Stimulated activated CD4-positive, alpha-beta T cell treated with anti-CD3 and anti-CD28 coated beads, TNF-alpha, amount 100 ng/mL, for 24 hours (primary cell): ENCODE results near the gene CHST11.
"Not testable (repeated sequence)": the region's sequence is repeated elsewhere in the genome, so short reads cannot be mapped to it uniquely, and the experiment has no call there.

Experiments used
- DNase-seq, 3 experiments: peaks; one replicate each; pipeline ENCODE4 v3.0.0-alpha.2; 2020; ENCODE audit warnings: low read depth in 3 of 3

The CHST11 gene

DNA sequence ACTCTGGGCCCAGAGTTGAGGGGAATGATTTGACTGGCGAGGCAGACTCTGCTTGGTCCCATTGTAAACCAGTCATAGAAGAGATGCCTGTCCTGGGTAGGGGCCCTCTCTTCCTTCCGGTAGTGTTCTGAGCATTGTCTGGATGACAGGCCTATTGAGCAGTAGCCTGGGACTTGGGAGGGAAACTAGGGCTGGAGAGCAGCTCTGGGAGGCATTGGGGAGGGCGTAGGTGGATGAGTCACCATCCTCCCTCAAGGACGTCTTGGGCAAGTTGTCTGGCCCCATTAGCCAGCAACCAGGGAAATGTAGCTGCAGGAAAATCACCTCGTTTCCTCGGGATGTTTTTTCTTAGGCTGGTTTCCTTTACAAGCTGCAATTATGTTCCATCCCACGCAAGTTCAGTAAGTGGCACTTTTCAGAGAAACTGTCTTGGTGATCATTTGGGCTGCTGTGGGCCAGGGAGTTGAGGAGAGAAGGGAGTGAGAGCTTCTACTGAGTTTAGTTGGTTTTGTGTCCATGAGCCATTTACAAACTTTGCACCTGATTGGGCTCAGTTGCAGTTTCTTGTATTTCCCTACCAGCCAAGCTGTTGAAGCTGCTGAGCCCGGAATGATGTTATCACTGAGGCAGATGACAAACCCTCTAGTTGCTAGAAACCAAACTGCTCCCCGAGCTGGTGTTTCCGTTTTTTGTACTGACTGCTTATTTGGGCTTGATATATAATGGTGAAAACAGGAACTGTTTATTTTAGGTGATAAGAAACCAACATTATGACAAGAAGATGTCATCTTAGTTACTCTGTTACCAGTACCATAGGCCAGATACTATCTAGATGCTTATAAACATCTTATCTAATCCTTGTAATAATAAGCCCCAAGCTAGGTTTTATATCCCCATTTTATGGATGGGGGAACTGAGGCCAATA is 147.6 kb downstream of the CHST11 start:
- DNase-seq, result peak in 2 of 3 experiments; percentile 4 to 46

DNA sequence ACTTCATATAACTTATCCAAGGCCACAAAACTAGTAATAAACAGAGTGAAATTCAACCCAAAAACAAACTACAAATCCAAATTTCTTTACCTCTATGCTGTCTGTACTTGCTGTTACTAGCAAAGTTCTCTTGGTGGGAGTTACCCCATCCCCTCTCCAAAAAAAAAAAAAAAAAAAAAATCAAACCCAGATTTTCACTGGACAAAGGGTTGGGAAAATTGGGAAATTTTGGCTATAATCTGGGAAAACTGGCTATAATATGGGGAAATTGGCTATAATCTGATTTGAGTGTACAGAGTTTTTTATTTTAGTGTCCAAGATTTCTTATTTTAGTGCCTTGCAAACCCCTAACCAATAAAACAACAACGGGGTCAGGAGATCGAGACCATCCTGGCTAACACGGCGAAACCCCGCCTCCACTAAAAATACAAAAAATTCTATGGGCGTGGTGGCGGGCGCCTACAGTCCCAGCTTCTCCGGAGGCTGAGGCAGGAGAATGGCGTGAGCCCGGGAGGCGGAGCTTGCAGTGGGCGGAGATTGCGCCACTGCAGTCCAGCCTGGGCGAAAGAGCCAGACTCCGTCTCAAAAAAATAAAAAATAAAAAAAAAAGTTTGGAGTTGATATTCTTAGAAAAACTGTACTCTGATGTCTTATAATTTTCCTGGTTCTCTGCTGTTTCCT is 148.4 kb downstream of the CHST11 start:
- DNase-seq, result no peak

DNA sequence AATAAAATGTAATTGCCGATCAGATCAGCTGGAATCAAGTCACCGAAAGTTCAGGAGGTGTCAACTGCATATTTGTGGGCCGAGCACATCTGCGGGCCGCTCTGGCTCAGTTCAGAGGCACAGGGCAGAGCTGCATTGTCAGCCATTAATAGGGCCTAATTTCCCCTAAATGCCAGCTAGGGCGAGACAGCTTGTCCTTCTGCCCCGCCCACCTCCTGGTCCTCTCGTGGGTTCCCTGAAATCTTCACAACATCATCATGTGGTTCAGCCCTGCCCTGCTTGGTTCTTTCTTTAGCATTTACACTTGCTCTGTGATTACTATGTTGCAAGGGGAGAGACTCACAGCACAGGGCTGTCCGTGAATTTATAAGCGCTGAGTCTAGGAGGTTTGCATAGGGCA is 148.9 kb downstream of the CHST11 start:
- DNase-seq, result no peak

DNA sequence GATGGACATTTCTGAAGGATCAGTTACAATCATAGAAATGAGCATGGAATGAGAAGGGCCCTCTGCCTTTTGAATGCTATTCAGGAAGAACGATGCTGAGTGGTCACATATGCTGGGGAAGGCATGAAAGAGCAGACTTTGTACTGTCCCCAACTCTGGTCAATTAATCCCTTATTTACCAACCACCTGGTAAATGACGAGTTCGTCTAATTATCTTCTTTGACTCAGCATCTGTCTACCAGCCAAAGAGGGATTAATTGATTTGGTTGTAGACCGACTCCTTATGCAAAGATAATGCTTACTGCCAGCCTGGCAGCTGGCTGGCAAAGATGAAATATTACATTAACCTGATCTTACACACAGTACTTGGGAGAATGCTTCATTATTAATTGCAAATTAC is 152.2 kb downstream of the CHST11 start:
- no peak for DNase-seq

DNA sequence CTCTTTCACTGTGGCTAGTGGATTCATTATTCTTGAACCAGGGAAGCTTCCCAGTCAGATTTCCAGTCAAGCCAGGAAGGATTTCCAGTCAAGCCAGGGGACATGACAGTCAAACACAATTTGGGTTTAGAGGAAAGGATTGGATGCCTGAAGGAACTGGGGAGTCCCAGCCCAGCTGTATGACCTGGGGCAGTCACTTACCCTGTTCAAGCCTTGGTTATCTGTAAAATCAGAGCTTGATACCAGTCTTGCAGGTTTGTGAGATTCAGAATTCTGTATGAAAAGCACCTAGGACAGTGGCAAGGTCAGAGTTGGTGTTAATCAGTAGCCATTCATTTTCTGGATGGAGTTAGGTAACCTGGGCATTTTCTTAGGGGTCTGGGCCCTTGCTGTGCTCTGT is 152.7 kb downstream of the CHST11 start:
- DNase-seq, result no peak

DNA sequence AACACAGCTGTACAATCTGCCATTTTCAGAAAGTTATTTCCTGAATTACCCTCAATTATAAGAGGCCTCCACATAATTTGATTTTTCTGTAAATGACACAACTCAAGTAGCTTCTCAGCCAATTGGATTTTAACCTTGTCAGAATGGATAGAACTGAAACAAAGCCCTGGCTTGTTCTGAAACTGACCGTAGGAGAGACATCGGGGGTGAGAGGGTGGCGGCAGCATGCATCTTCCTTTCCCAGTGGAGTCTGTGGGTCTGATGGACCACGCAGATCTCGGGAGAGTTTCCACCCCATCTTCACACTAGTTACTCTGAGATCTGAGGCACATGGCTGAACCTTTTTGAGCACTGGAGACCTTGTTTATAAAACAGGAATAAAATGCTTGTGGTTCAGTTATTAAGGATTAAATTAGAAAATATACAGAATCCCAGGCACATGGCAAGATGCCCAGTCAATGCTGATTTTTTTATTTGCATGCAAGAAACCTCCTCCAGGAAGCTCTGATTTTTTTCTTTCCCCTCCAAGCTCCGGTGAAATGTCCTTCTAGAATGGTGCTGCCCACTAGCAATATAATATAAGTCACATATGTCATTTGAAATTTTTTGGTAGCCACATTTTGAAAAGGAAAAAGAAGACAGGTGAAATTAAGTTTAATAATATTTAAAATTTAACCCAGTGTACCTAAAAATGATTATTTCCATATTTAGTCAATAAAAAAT is 153.9 kb downstream of the CHST11 start:
- DNase-seq, result no peak

DNA sequence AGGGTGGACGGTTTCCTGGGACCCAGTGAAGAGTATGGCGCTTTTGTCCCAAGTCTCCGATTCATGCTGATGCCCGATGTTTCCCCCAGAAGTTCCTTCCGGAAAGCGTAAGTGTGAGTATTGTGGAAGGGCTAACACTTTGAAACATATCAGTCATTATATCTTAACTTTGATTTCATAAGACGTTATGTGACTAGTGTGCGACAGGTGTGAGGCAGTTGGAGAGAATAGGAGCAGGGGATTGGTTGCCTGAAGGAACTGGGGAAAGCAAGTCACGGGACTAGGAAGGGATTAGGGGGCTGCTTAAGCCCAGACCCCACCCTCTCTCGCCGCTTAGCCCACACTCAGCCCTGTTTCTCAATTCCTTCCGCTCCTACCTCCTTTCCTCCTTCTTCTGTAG is 154.9 kb downstream of the CHST11 start:
- DNase-seq, result no peak

DNA sequence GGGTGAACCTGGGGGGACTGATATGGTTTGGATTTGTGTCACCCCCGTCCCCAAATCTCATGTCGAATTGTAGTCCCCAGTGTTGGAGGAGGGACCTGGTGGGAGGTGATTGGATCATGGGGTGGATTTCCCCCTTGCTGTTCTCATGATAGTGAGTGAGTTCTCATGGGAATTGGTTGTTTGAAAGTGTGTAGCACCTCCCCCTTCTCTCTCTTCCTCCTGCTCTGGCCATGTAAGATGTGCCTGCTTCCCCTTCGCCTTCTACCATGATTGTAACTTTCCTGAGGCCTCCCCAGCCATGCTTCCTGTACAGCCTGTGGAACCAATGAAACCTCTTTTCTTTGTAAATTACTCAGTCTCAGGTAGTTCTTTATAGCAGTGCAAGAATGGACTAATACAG is 156.6 kb downstream of the CHST11 start:
- not testable (repeated sequence) for DNase-seq

DNA sequence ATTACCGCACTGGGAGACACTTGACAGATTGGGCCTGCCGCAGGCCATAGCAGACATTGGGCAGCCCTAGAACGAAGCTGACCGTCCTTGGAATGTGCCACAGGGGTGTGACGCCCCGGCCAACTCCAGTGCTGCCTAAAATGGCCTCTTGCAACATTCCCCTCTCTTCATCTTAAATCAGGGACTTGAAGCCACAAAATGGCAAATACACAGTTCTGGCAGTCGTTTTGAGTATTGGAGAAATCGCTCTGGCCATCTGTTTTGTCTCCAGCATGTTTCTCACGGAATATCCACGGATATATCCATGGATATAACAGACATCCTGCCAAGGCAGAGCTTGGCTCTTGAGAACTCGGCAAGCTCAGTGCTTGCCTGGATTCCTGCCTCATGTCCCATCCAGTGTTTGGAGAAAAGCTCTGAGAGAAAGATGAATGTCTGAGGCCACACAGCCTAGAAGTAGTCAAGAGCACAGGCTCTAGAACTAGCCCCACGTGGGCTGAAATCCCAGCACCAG is 158.4 kb downstream of the CHST11 start:
- no peak for DNase-seq

DNA sequence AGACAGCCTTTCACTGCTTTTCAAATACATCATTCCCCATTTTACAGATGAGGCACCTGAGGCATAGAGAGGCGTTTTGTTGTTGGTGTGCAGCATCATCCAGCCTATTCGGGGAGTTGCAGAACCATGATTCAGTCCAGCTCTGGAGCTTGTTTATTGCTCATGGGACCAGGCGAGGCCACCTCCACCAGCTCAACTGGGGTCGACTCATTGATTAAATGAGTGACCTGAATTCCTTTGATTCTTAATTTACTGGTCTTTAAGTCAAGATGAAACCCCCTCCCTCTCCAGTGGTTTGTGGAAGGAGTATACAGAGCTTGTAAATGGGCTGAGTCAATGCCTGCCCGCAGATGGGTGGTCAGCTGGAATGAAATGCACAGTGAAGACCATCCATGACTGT is 161.9 kb downstream of the CHST11 start:
- no peak for DNase-seq

DNA sequence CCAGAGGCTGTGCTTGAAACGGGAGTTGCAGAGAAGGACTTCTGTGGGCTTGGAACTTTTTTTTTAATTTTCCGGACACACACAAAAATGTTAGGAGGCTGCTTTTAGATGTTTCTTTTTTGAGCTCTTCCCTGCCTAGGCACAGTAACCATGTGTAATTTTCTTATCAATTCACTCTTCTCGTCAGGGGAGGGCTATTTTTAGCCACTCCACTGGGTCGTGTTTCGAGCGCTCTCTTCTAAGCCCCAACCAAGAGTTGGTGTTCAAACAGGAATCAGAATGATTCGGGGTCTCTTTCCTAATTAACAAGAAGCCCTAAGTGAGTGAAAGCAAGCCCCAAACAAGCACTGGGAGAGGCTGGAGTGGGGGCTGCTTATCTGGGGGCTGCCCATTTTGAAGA is 162.6 kb downstream of the CHST11 start:
- no peak for DNase-seq

DNA sequence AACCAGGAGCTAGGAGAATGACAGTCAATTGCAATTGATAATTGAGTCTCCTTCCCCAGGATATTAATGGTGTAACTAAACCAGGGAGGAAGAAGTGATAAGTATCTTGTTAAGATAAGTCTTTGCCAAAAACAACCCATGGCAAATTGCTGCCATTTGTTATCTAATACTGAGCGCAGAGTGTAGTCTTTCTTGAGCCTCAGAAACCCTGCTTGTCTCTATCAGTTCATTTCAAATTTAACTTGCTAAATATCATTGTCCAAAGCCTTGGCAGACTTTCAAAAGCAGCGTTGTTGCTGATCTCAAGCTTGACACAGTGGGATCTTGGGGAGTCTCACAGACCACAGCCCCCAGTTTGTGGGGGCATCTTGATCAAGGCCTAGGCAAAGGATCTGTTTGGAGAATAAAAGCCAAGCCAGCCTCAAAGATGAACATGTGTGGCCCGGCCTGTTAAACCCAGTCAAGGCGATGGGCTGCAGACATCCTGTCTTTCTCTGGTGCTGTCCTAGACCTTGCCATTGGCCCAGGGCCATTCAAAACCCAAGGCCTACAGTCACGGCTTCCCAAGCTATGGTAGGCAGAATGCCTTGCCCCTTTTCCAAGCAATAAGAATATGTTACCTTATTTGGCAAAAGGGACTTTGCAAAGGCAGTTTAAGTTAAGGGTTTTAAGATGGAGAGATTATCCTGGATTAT is 164.2 kb downstream of the CHST11 start:
- DNase-seq, result no peak

DNA sequence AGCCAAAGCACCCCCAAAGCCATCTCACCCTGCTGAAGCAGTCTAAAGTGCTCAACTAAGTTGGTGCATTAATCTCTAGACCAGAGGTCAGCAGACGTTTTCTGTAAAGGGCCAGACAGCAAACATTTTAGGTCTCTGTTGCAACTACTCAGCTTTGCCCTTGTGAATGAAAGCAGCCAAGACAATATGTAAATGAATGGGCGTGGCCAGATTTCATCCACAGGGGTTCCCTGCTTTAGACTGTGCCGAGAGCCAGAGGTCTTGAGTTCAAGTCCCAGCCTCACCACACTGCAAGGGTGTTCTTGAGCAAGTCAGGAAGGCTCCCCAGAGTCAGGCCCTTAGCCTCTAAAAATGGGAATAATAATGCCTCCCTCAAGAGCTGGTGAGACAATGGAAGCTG is 166.2 kb downstream of the CHST11 start:
- DNase-seq, result no peak

DNA sequence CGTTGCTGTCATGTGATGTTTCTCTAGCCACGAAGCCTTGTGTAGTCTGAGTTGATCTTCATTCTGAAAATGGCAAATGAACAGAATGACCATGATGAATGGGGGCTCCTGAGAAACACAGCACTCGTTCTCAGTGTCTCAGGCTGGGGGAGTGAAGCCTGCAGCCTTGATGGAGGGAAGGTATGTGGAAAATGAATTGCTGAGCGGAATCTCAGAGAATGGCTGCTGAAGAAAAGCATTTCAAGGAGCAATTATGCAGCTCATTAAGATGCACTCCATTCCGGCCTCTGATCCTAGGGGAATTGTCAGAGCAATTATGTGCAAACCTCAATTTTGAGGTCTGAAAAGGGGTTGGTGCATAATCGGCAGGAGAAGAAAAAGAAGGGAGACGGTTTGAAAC is 167.1 kb downstream of the CHST11 start:
- DNase-seq, result no peak

DNA sequence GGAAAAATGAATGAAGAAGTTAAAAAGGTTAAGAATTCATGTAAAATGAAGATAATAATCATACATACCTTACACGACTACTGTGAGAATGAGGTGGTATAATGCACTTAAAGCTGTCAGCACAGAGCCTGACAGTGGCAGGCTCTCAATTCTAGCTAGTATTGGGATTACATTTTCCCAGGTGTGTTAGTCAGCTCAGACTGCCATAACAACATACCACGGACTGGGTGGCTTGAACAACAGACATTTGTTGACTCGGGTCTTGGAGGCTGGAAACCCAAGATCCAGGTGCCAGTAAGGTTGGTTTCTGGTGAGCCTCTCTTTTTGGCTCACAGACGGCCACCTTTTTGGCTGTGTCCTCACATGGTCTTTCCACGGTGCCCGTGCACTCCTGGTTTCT is 167.8 kb downstream of the CHST11 start:
- no peak for DNase-seq

DNA sequence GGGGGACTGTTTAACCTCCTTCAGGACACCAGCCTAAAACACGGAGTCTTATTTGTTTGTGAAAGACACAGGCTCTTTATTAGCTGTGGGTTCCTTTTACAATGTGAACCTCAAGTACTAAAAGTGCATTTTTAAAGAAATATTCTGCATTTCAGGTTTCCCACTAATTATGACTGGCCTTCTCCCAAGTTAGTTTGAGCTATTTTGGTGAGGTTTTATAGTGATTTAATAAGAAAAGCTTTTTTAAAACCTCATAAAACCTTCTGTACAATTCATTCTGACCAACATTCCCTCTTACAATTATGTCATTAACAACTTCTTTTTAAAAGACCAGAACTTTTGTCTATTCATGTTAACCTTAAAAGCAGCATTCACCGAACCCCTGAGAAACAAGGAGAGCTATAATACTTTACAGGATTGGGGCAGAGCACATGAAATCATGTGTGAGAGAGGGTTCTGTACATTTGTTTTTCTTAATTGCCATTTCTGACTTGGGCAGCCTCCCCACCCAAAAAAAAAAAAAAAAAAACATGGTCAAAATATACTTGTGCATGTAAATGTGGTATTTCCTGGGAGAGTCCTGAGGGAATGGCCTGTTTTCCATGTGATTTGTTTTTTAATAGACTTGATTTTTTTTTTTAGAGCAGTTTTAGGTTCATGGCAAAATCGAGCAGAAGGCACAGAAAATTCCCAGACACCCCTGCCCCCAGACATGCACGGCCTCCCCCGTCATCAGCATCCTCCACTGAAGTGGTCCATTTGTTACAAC is 169.5 kb downstream of the CHST11 start:
- no peak for DNase-seq

DNA sequence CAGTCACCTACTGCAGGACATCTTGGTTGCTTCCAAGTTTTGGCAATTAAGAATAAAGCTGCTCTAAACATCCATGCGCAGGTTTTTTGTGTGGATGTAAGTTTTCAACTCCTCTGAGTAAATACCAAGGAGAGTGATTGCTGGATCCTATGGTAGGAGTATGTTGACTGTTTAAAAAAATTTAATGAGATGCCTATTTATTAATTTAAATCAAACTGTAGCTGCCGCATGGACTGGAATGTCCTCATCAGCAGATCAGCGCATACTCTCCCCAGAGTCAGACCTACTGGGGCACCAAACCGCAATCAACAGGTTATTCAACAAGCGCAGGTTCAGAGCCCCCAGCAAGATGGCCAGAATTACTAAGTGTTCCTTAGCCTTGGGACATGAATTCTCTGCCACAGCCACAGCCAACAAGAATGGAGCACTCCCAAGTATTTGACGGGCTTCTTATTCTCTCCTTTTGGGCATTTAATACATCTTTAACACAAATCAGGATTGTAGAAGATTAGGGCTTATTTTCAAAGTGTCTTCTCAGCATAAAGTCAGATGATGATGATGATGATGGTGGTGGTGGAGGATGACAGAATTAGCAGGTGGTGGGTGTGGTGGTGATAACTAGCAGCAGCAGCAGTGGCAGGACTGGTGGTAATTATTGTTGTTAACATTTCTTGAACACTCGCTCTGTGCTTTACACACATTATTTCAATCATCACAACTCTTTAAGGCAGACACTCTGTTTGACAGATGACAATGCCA is 170.7 kb downstream of the CHST11 start:
- no peak for DNase-seq

DNA sequence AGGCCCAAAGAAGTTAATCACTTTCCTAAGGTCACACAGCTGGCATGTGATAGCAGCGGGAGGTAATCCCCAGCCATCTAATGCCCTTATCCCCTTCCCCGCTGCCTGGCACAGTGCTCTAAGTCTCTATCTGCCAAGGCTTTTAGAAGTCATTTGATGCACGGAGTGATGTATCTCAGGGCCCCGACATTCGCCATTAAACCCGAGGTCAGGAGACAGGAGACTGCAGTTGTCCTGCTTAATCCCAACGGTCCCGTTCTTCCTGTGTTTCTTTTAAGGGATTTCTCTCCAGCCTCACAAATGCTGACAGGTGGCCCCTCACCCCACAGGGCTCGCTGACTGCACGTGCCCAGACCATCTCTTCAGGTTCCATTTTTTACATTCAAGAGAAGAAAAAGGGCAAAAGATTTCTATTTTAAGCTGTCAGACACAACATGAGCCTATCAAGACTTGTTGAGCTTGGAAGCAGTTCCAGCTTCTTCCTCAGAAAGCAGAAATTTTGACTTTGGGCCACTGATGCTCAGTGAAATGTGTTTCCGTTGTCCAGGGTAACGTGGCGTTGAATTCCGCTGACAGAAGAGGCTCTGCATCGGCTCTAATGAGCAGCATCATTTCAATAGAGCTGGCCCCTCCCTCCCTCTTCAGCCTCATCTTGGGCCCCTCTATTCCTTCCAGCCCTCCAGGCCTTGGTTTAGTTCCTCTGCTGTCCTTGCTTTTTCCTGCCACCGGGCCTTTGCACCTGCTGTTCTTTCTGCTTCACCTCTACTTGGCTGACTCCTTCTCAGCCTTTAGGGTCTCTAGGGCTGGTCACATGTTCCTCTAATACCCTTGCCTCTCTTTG is 171.5 kb downstream of the CHST11 start:
- no peak for DNase-seq

DNA sequence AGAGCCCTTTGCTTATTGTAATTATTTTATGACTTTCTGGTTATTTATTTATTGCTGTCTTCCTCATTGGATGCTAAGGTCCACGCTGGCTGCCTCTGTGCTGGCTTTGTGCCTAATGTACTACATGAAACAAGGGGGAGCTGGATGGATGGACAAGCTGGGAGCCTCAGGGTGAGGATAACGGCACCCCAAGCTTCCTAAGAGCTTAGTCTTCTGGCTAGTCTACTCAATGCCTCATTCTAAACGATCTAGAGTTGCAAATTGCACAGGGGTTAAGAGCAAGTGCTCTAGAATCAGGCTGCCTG is 172.0 kb downstream of the CHST11 start:
- no peak for DNase-seq
